Activated naive CD8-positive, alpha-beta T cell treated with anti-CD3 and anti-CD28 coated beads, Interleukin-2, amount 10 ng/mL, durations not matched to agents 7 days and 5 days (primary cell): Measurements from ENCODE around the gene RAB3C. TPM values are rescaled to one million over a fixed set of nuclear protein-coding genes. Genes with fewer than 3 reads are reported as not detected.
"Not testable (repeated sequence)": the region's sequence is repeated elsewhere in the genome, so short reads cannot be mapped to it uniquely, and the experiment has no call there.

Experiments used
- ATAC-seq: fragments of 150-1000 bp; cut with Tn5 transposase; one replicate; pipeline ENCODE4 v1.10.0; 2021; ENCODE audit warnings: low read depth, moderate library complexity
- POLR2A ChIA-PET: fragments of 350-600 bp; sonication (Branson Sonifier 250); formaldehyde crosslinking; loops from one replicate; lab custom pipeline; 2021; ENCODE audit warnings: antibody characterized with exemption; lab: Charles Lee
- DNase-seq: peaks from one replicate; pipeline ENCODE4 v3.0.0; 2021
- H3K27ac Mint-ChIP-seq: one replicate; pipeline ENCODE4 v1.8.0; 2022; ENCODE audit warnings: mild to moderate bottlenecking, mixed read lengths
- H3K27me3 Mint-ChIP-seq: one replicate; pipeline ENCODE4 v1.8.0; 2022; ENCODE audit warnings: mild to moderate bottlenecking, moderate library complexity, mixed read lengths
- H3K36me3 Mint-ChIP-seq: one replicate; pipeline ENCODE4 v1.8.0; 2021; ENCODE audit warnings: mild to moderate bottlenecking, mixed read lengths
- H3K4me1 Mint-ChIP-seq: one replicate; pipeline ENCODE4 v1.8.0; 2021; ENCODE audit warnings: mixed read lengths
- H3K4me3 Mint-ChIP-seq: one replicate; pipeline ENCODE4 v1.8.0; 2022; ENCODE audit warnings: mild to moderate bottlenecking, moderate library complexity, mixed read lengths
- H3K9me3 Mint-ChIP-seq: one replicate; pipeline ENCODE4 v1.8.0; 2021; ENCODE audit warnings: mixed read lengths
- total RNA-seq, 2 experiments: library from RNA; stranded (reverse); gene quantifications; one replicate each; pipeline ENCODE4 v1.2.3, GENCODE V29; 2021

Gene RAB3C
- total RNA-seq, 2 experiments from 2014 or later, result not detected

- H3K4me1 Mint-ChIP-seq, POLR2A ChIA-PET, ATAC-seq, H3K36me3 Mint-ChIP-seq, H3K9me3 Mint-ChIP-seq, DNase-seq, H3K27ac Mint-ChIP-seq, H3K27me3 Mint-ChIP-seq, H3K4me3 Mint-ChIP-seq: not testable (repeated sequence)
Measured at GRCh38 chr5:58710425-58710824, 127.5 kb downstream of the RAB3C start.

GRCh38 chr5:58710871-58711270 is 128.0 kb downstream of the RAB3C start:
- H3K27me3 Mint-ChIP-seq, result peaks cover 4% of the 10 kb centered on the region
- DNase-seq (no peak), ATAC-seq (no peak)
- H3K36me3 Mint-ChIP-seq, result no peaks in the 10 kb centered on the region
- H3K27ac Mint-ChIP-seq, result no peak overlapping the region
- H3K4me3 Mint-ChIP-seq, result no peak overlapping the region
- POLR2A ChIA-PET, result no interaction called here
- H3K4me1 Mint-ChIP-seq, result no peaks in the 10 kb centered on the region
- H3K9me3 Mint-ChIP-seq, result no peaks in the 10 kb centered on the region

- POLR2A ChIA-PET, result no interaction called here
- Mint-ChIP-seq H3K9me3 (no peaks in the 10 kb centered on the region), H3K36me3 (no peaks in the 10 kb centered on the region), H3K4me3 (no peak overlapping the region), H3K27me3 (peaks cover 4% of the 10 kb centered on the region), H3K4me1 (no peaks in the 10 kb centered on the region), H3K27ac (no peak overlapping the region)
- no peak for DNase-seq
- no peak for ATAC-seq
Measured at GRCh38 chr5:58711965-58712364, 129.1 kb downstream of the RAB3C start.

GRCh38 chr5:58714046-58714445 is 131.2 kb downstream of the RAB3C start:
- POLR2A ChIA-PET, result no interaction called here
- no peak overlapping the region for H3K4me3 Mint-ChIP-seq
- no peaks in the 10 kb centered on the region for H3K4me1 Mint-ChIP-seq
- DNase-seq, result no peak
- no peaks in the 10 kb centered on the region for H3K9me3 Mint-ChIP-seq
- H3K36me3 Mint-ChIP-seq, result no peaks in the 10 kb centered on the region
- no peak overlapping the region for H3K27ac Mint-ChIP-seq
- ATAC-seq, result no peak
- peaks cover 2% of the 10 kb centered on the region for H3K27me3 Mint-ChIP-seq

- Mint-ChIP-seq H3K36me3 (no peaks in the 10 kb centered on the region), H3K4me1 (no peaks in the 10 kb centered on the region), H3K27ac (no peak overlapping the region), H3K27me3 (peaks cover 2% of the 10 kb centered on the region), H3K9me3 (no peaks in the 10 kb centered on the region), H3K4me3 (no peak overlapping the region)
- no peak for DNase-seq
- POLR2A ChIA-PET, result no interaction called here
- no peak for ATAC-seq
Measured at GRCh38 chr5:58715997-58716656, 133.3 kb downstream of the RAB3C start.

GRCh38 chr5:58716713-58717112 is 133.8 kb downstream of the RAB3C start:
- Mint-ChIP-seq H3K27ac (no peak overlapping the region), H3K9me3 (no peaks in the 10 kb centered on the region), H3K36me3 (no peaks in the 10 kb centered on the region), H3K4me1 (no peaks in the 10 kb centered on the region), H3K4me3 (no peak overlapping the region), H3K27me3 (peaks cover 2% of the 10 kb centered on the region)
- DNase-seq, result no peak
- POLR2A ChIA-PET, result no interaction called here
- ATAC-seq, result no peak

GRCh38 chr5:58717303-58718007 is 134.6 kb downstream of the RAB3C start:
- POLR2A ChIA-PET, result no interaction called here
- Mint-ChIP-seq H3K4me1 (no peaks in the 10 kb centered on the region), H3K4me3 (no peak overlapping the region), H3K27me3 (peaks cover 2% of the 10 kb centered on the region), H3K27ac (no peak overlapping the region), H3K36me3 (no peaks in the 10 kb centered on the region), H3K9me3 (no peaks in the 10 kb centered on the region)
- DNase-seq (no peak), ATAC-seq (no peak)

GRCh38 chr5:58718269-58718978 is 135.5 kb downstream of the RAB3C start:
- ATAC-seq (no peak), DNase-seq (no peak)
- Mint-ChIP-seq H3K4me3 (no peak overlapping the region), H3K4me1 (no peaks in the 10 kb centered on the region), H3K27ac (no peak overlapping the region), H3K9me3 (no peaks in the 10 kb centered on the region), H3K36me3 (no peaks in the 10 kb centered on the region), H3K27me3 (no peaks in the 10 kb centered on the region)
- POLR2A ChIA-PET, result no interaction called here

GRCh38 chr5:58722160-58722559 is 139.3 kb downstream of the RAB3C start:
- DNase-seq (no peak), ATAC-seq (no peak)
- no peak overlapping the region for H3K4me3 Mint-ChIP-seq
- POLR2A ChIA-PET, result no interaction called here
- no peaks in the 10 kb centered on the region for H3K9me3 Mint-ChIP-seq
- H3K27ac Mint-ChIP-seq, result no peak overlapping the region
- no peaks in the 10 kb centered on the region for H3K36me3 Mint-ChIP-seq
- no peaks in the 10 kb centered on the region for H3K27me3 Mint-ChIP-seq
- H3K4me1 Mint-ChIP-seq, result no peaks in the 10 kb centered on the region

GRCh38 chr5:58724992-58725391 is 142.1 kb downstream of the RAB3C start:
- POLR2A ChIA-PET, result no interaction called here
- H3K27me3 Mint-ChIP-seq, result no peaks in the 10 kb centered on the region
- no peaks in the 10 kb centered on the region for H3K36me3 Mint-ChIP-seq
- H3K4me1 Mint-ChIP-seq, result no peaks in the 10 kb centered on the region
- ATAC-seq (no peak), DNase-seq (no peak)
- no peak overlapping the region for H3K4me3 Mint-ChIP-seq
- no peak overlapping the region for H3K27ac Mint-ChIP-seq
- no peaks in the 10 kb centered on the region for H3K9me3 Mint-ChIP-seq

- no peaks in the 10 kb centered on the region for H3K36me3 Mint-ChIP-seq
- no peaks in the 10 kb centered on the region for H3K27me3 Mint-ChIP-seq
- H3K4me1 Mint-ChIP-seq, result no peaks in the 10 kb centered on the region
- no peaks in the 10 kb centered on the region for H3K9me3 Mint-ChIP-seq
- no peak overlapping the region for H3K27ac Mint-ChIP-seq
- no peak for DNase-seq
- no peak overlapping the region for H3K4me3 Mint-ChIP-seq
- POLR2A ChIA-PET, result no interaction called here
- no peak for ATAC-seq
Measured at GRCh38 chr5:58731641-58732040, 148.8 kb downstream of the RAB3C start.

- DNase-seq, result no peak
- no peaks in the 10 kb centered on the region for H3K27me3 Mint-ChIP-seq
- no peaks in the 10 kb centered on the region for H3K4me1 Mint-ChIP-seq
- no peaks in the 10 kb centered on the region for H3K9me3 Mint-ChIP-seq
- no peak overlapping the region for H3K4me3 Mint-ChIP-seq
- H3K27ac Mint-ChIP-seq, result no peak overlapping the region
- no peak for ATAC-seq
- POLR2A ChIA-PET, result no interaction called here
- no peaks in the 10 kb centered on the region for H3K36me3 Mint-ChIP-seq
Measured at GRCh38 chr5:58735637-58736036, 152.8 kb downstream of the RAB3C start.

GRCh38 chr5:58736214-58736613 is 153.3 kb downstream of the RAB3C start:
- POLR2A ChIA-PET, result no interaction called here
- Mint-ChIP-seq H3K4me3 (no peak overlapping the region), H3K4me1 (no peaks in the 10 kb centered on the region), H3K27ac (no peak overlapping the region), H3K27me3 (no peaks in the 10 kb centered on the region), H3K36me3 (no peaks in the 10 kb centered on the region), H3K9me3 (no peaks in the 10 kb centered on the region)
- ATAC-seq (no peak), DNase-seq (no peak)

- POLR2A ChIA-PET, result no interaction called here
- Mint-ChIP-seq H3K9me3 (no peaks in the 10 kb centered on the region), H3K27ac (no peak overlapping the region), H3K4me1 (no peaks in the 10 kb centered on the region), H3K4me3 (no peak overlapping the region), H3K36me3 (no peaks in the 10 kb centered on the region), H3K27me3 (no peaks in the 10 kb centered on the region)
- no peak for DNase-seq
- ATAC-seq, result no peak
Measured at GRCh38 chr5:58737671-58738070, 154.8 kb downstream of the RAB3C start.
